GM23248 (cell line): Measurements from ENCODE around the gene SLC15A3. TPM values are rescaled to one million over a fixed set of nuclear protein-coding genes. Genes with fewer than 3 reads are reported as not detected.

ENCODE experiments used
- DNase-seq: peaks from one replicate; pipeline ENCODE4 v3.0.0-alpha.2; 2015
- H2AFZ ChIP-seq: fragments of 200-600 bp; sonication (generic); 2 replicates; pipeline ENCODE4 v1.6.1; 2016; ENCODE audit warnings: antibody characterized with exemption
- H3F3A ChIP-seq: fragments of 200-600 bp; sonication (generic); 2 replicates; pipeline ENCODE4 v1.6.1; 2016; ENCODE audit warnings: mild to moderate bottlenecking, antibody characterized with exemption, mixed run types; ENCODE audit not compliant: insufficient read depth
- H3K27ac ChIP-seq: fragments of 200-600 bp; sonication (generic); 2 replicates; pipeline ENCODE4 v1.5.1; 2016; ENCODE audit warnings: mild to moderate bottlenecking
- H3K27me3 ChIP-seq: fragments of 200-600 bp; sonication (generic); replicated peaks from 2 replicates; pipeline ENCODE4 v1.6.1; 2016; ENCODE audit warnings: mild to moderate bottlenecking; ENCODE audit not compliant: insufficient read depth
- H3K36me3 ChIP-seq: fragments of 200-600 bp; sonication (generic); 2 replicates; pipeline ENCODE4 v1.6.1; 2016; ENCODE audit warnings: low read depth, mild to moderate bottlenecking
- H3K4me1 ChIP-seq: fragments of 200-600 bp; sonication (generic); 2 replicates; pipeline ENCODE4 v1.6.1; 2016; ENCODE audit warnings: mild to moderate bottlenecking; ENCODE audit not compliant: insufficient read depth
- H3K4me2 ChIP-seq: fragments of 200-600 bp; sonication (generic); one replicate; pipeline ENCODE4 v1.6.1; 2016; ENCODE audit warnings: mild to moderate bottlenecking; ENCODE audit not compliant: unreplicated experiment
- H3K4me3 ChIP-seq: fragments of 200-600 bp; sonication (generic); 2 replicates; pipeline ENCODE4 v1.5.1; 2016; ENCODE audit warnings: mild to moderate bottlenecking
- H3K79me2 ChIP-seq: fragments of 200-600 bp; sonication (generic); 2 replicates; pipeline ENCODE4 v1.6.1; 2016; ENCODE audit warnings: mild to moderate bottlenecking; ENCODE audit not compliant: insufficient read depth
- H3K9ac ChIP-seq: fragments of 200-600 bp; sonication (generic); 2 replicates; pipeline ENCODE4 v1.6.1; 2016; ENCODE audit warnings: mild to moderate bottlenecking
- H3K9me2 ChIP-seq: fragments of 200-600 bp; sonication (generic); 2 replicates; pipeline ENCODE4 v1.6.1; 2016; ENCODE audit warnings: mixed run types, mild to moderate bottlenecking, moderate library complexity; ENCODE audit not compliant: insufficient read depth
- H3K9me3 ChIP-seq: fragments of 200-600 bp; sonication (generic); one replicate; pipeline ENCODE4 v1.6.1; 2017; ENCODE audit warnings: low read depth
- H4K20me1 ChIP-seq: fragments of 200-600 bp; sonication (generic); 2 replicates; pipeline ENCODE4 v1.6.0; 2016; ENCODE audit not compliant: insufficient read depth
- EZH2 ChIP-seq: fragments of 200-600 bp; sonication (generic); IDR thresholded peaks from 2 replicates; pipeline ENCODE4 v1.6.1; 2018; ENCODE audit warnings: antibody characterized with exemption, mild to moderate bottlenecking; ENCODE audit not compliant: insufficient read depth, poor library complexity, severe bottlenecking
- EZH2phosphoT487 ChIP-seq: fragments of 200-600 bp; sonication (generic); IDR thresholded peaks from 2 replicates; pipeline ENCODE4 v1.6.1; 2018; ENCODE audit warnings: antibody characterized with exemption, moderate library complexity, mild to moderate bottlenecking, low read depth; ENCODE audit not compliant: insufficient read depth
- WGBS, 2 experiments: methylation state at CpG; one replicate each; pipeline ENCODE4 v1.1.6; 2015 to 2017; ENCODE audit warnings: low lambda C conversion rate in 2 of 2, low coverage in 1 of 2; ENCODE audit errors: missing lambda C conversion rate in 2 of 2; 5-methylcytosine and 5-hydroxymethylcytosine counted together
- in situ Hi-C: fragments of 300-500 bp; cut with MboI; formaldehyde crosslinking; loops from 2 replicates; pipeline ENCODE4 v1.15.0; 2020
- polyA plus RNA-seq: library from polyadenylated mRNA; unstranded; fragments of >200 nt; fragmentation: Nextera tagmentation; extraction: Ambion mirVana; gene quantifications from 2 replicates; pipeline ENCODE4 v1.2.1, GENCODE V29; 2016
- total RNA-seq: library from RNA; depleted of rRNA; stranded (reverse); fragments of >200 nt; shearing (Covaris generic); gene quantifications from 2 replicates; pipeline ENCODE4 v1.2.3, GENCODE V29; 2014

Gene SLC15A3
- total and polyA plus RNA-seq, 2 experiments from 2014 or later = 1.5 to 2.2 TPM

GRCh38 chr11:60989093-60989650 lies 37.2 kb upstream of the SLC15A3 start:
- no peaks in the 10 kb centered on the region for H3K79me2 ChIP-seq
- 30 to 33% methylated on average over 12 of the region's 12 CpGs for WGBS, 2 experiments
- no peaks in the 10 kb centered on the region for H3K36me3 ChIP-seq
- no peak overlapping the region for H3K9ac ChIP-seq
- no peak for TF ChIP-seq EZH2
- TF ChIP-seq EZH2phosphoT487 = no peak
- no peaks in the 10 kb centered on the region for H3K9me3 ChIP-seq
- in situ Hi-C loops = no loop called here
- H3K4me3 ChIP-seq = no peak overlapping the region
- H3K27me3 ChIP-seq = peaks cover 42% of the 10 kb centered on the region
- H3K27ac ChIP-seq = no peak overlapping the region
- DNase-seq = no peak
- no peaks in the 10 kb centered on the region for H3F3A ChIP-seq
- no peaks in the 10 kb centered on the region for H3K9me2 ChIP-seq
- H3K4me1 ChIP-seq = peaks cover 7% of the 10 kb centered on the region; the same call in 1 of the 2 replicates
- no peaks in the 10 kb centered on the region for H4K20me1 ChIP-seq
- H3K4me2 ChIP-seq = no peak overlapping the region
- no peak overlapping the region for H2AFZ ChIP-seq

GRCh38 chr11:60988658-60989057 lies 36.7 kb upstream of the SLC15A3 start:
- Histone ChIP-seq H3K4me2 (no peak overlapping the region), H3K79me2 (no peaks in the 10 kb centered on the region), H3K9me3 (no peaks in the 10 kb centered on the region), H2AFZ (no peak overlapping the region), H3K27me3 (peaks cover 42% of the 10 kb centered on the region), H3K36me3 (no peaks in the 10 kb centered on the region), H3F3A (no peaks in the 10 kb centered on the region), H3K4me1 (peaks cover 7% of the 10 kb centered on the region; the same call in 1 of the 2 replicates), H3K9ac (no peak overlapping the region), H4K20me1 (no peaks in the 10 kb centered on the region), H3K4me3 (no peak overlapping the region), H3K27ac (no peak overlapping the region), H3K9me2 (no peaks in the 10 kb centered on the region)
- no peak for DNase-seq
- in situ Hi-C loops = no loop called here
- 23 to 33% methylated on average over 2 of the region's 2 CpGs for WGBS, 2 experiments
- TF ChIP-seq EZH2phosphoT487 (no peak), EZH2 (no peak)

- Histone ChIP-seq H3F3A (no peaks in the 10 kb centered on the region), H3K36me3 (no peaks in the 10 kb centered on the region), H4K20me1 (no peaks in the 10 kb centered on the region), H3K4me3 (no peak overlapping the region), H2AFZ (no peak overlapping the region), H3K79me2 (no peaks in the 10 kb centered on the region), H3K9ac (no peak overlapping the region), H3K27me3 (peaks cover 40% of the 10 kb centered on the region), H3K4me2 (no peak overlapping the region), H3K9me2 (no peaks in the 10 kb centered on the region), H3K27ac (no peak overlapping the region), H3K9me3 (no peaks in the 10 kb centered on the region), H3K4me1 (peaks cover 7% of the 10 kb centered on the region; the same call in 1 of the 2 replicates)
- DNase-seq = no peak
- 59 to 64% methylated on average over 9 of the region's 9 CpGs for WGBS, 2 experiments
- in situ Hi-C loops = no loop called here
- TF ChIP-seq EZH2 (no peak), EZH2phosphoT487 (no peak)
Observed at GRCh38 chr11:60987577-60988277, 35.8 kb upstream of the SLC15A3 start.

- no peak overlapping the region for H3K4me2 ChIP-seq
- TF ChIP-seq EZH2 = no peak
- TF ChIP-seq EZH2phosphoT487 = no peak
- H3K4me3 ChIP-seq = no peak overlapping the region
- H4K20me1 ChIP-seq = no peaks in the 10 kb centered on the region
- H3K4me1 ChIP-seq = peaks cover 7% of the 10 kb centered on the region; the same call in 1 of the 2 replicates
- no peaks in the 10 kb centered on the region for H3K9me2 ChIP-seq
- no peaks in the 10 kb centered on the region for H3K79me2 ChIP-seq
- 61 to 65% methylated on average over 17 of the region's 17 CpGs for WGBS, 2 experiments
- H3K27me3 ChIP-seq = peaks cover 30% of the 10 kb centered on the region
- H3K36me3 ChIP-seq = no peaks in the 10 kb centered on the region
- H3K27ac ChIP-seq = no peak overlapping the region
- peak; percentile 58 for DNase-seq
- H3K9me3 ChIP-seq = no peaks in the 10 kb centered on the region
- in situ Hi-C loops = no loop called here
- H3K9ac ChIP-seq = no peak overlapping the region
- no peaks in the 10 kb centered on the region for H3F3A ChIP-seq
- no peak overlapping the region for H2AFZ ChIP-seq
Observed at GRCh38 chr11:60985991-60986915, 34.3 kb upstream of the SLC15A3 start.
